Muscle layer of colon (tissue), 2 donors: ENCODE data around the gene LRMDA.

Experiments
- H3K27ac ChIP-seq: one replicate; pipeline ENCODE4 v1.7.0; 2013; ENCODE audit warnings: low read depth, mild to moderate bottlenecking, low read length, moderate library complexity
- H3K27me3 ChIP-seq, 2 donors: one replicate each; pipeline ENCODE4 v1.7.0; 2013; ENCODE audit warnings: low read length in 2 of 2, mild to moderate bottlenecking in 2 of 2; ENCODE audit not compliant: insufficient read depth in 2 of 2, control insufficient read depth in 1 of 2
- H3K36me3 ChIP-seq: one replicate; pipeline ENCODE4 v1.7.0; 2013; ENCODE audit warnings: mild to moderate bottlenecking, low read length; ENCODE audit not compliant: insufficient read depth
- H3K4me1 ChIP-seq: one replicate; pipeline ENCODE4 v1.7.0; 2013; ENCODE audit warnings: mild to moderate bottlenecking, low read length; ENCODE audit not compliant: insufficient read depth
- H3K4me3 ChIP-seq, 2 donors: one replicate each; pipeline ENCODE4 v1.7.0; 2013; ENCODE audit warnings: low read length in 2 of 2, low read depth in 1 of 2, mild to moderate bottlenecking in 1 of 2, moderate library complexity in 1 of 2
- H3K9ac ChIP-seq: one replicate; pipeline ENCODE4 v1.7.0; 2013; ENCODE audit warnings: low read length
- H3K9me3 ChIP-seq: one replicate; pipeline ENCODE4 v1.7.0; 2013; ENCODE audit warnings: mild to moderate bottlenecking, low read length
- donor health status: abdominal sarcoma.
- donor health status: Adenocarcinoma of cecum.

The LRMDA gene

GRCh38 chr10:75586814-75587213 is 155.4 kb downstream of the LRMDA start:
- Histone ChIP-seq H3K4me3 (no peak overlapping the region), H3K9me3 (peaks cover 7% of the 10 kb centered on the region), H3K4me1 (no peaks in the 10 kb centered on the region), H3K27ac (no peak overlapping the region), H3K36me3 (no peaks in the 10 kb centered on the region), H3K9ac (no peak overlapping the region), H3K27me3 (no peaks in the 10 kb centered on the region)

- no peak overlapping the region for H3K9ac ChIP-seq
- peaks cover 11% of the 10 kb centered on the region for H3K4me1 ChIP-seq
- H3K4me3 ChIP-seq: no peak overlapping the region
- no peaks in the 10 kb centered on the region for H3K9me3 ChIP-seq
- H3K27me3 ChIP-seq: no peaks in the 10 kb centered on the region
- H3K27ac ChIP-seq: no peak overlapping the region
- H3K36me3 ChIP-seq: no peaks in the 10 kb centered on the region
These were observed 156.6 kb downstream of the LRMDA start for GRCh38 chr10:75588031-75588430.

- H3K9ac ChIP-seq: no peak overlapping the region
- H3K27ac ChIP-seq: no peak overlapping the region
- no peak overlapping the region for H3K4me3 ChIP-seq
- peaks cover 12% of the 10 kb centered on the region for H3K4me1 ChIP-seq
- H3K36me3 ChIP-seq: no peaks in the 10 kb centered on the region
- H3K9me3 ChIP-seq: no peaks in the 10 kb centered on the region
- no peaks in the 10 kb centered on the region for H3K27me3 ChIP-seq
These were observed 158.7 kb downstream of the LRMDA start for GRCh38 chr10:75589895-75590654.

- H3K9me3 ChIP-seq: no peaks in the 10 kb centered on the region
- H3K4me3 ChIP-seq: peak overlapping the region in 1 of 2 donors; percentile 17
- no peak overlapping the region for H3K9ac ChIP-seq
- H3K27me3 ChIP-seq: no peaks in the 10 kb centered on the region
- H3K4me1 ChIP-seq: peaks cover 12% of the 10 kb centered on the region
- H3K36me3 ChIP-seq: no peaks in the 10 kb centered on the region
- no peak overlapping the region for H3K27ac ChIP-seq
These were observed 160.8 kb downstream of the LRMDA start for GRCh38 chr10:75592151-75592787.

- Histone ChIP-seq H3K9me3 (no peaks in the 10 kb centered on the region), H3K27ac (no peak overlapping the region), H3K4me3 (no peak overlapping the region), H3K27me3 (no peaks in the 10 kb centered on the region), H3K4me1 (peaks cover 12% of the 10 kb centered on the region), H3K9ac (no peak overlapping the region), H3K36me3 (no peaks in the 10 kb centered on the region)
These were observed 161.6 kb downstream of the LRMDA start for GRCh38 chr10:75592791-75593643.

GRCh38 chr10:75593692-75594556 is 162.5 kb downstream of the LRMDA start:
- H3K27me3 ChIP-seq: no peaks in the 10 kb centered on the region
- no peaks in the 10 kb centered on the region for H3K9me3 ChIP-seq
- H3K27ac ChIP-seq: no peak overlapping the region
- no peak overlapping the region for H3K4me3 ChIP-seq
- peaks cover 12% of the 10 kb centered on the region for H3K4me1 ChIP-seq
- no peak overlapping the region for H3K9ac ChIP-seq
- H3K36me3 ChIP-seq: no peaks in the 10 kb centered on the region

- Histone ChIP-seq H3K9ac (no peak overlapping the region), H3K4me1 (peaks cover 11% of the 10 kb centered on the region), H3K27ac (no peak overlapping the region), H3K4me3 (no peak overlapping the region), H3K27me3 (no peaks in the 10 kb centered on the region), H3K36me3 (no peaks in the 10 kb centered on the region), H3K9me3 (no peaks in the 10 kb centered on the region)
These were observed 165.7 kb downstream of the LRMDA start for GRCh38 chr10:75596930-75597620.

- no peak overlapping the region for H3K4me3 ChIP-seq
- no peaks in the 10 kb centered on the region for H3K27me3 ChIP-seq
- H3K9ac ChIP-seq: no peak overlapping the region
- peaks cover 3% of the 10 kb centered on the region for H3K4me1 ChIP-seq
- no peak overlapping the region for H3K27ac ChIP-seq
- H3K36me3 ChIP-seq: no peaks in the 10 kb centered on the region
- no peaks in the 10 kb centered on the region for H3K9me3 ChIP-seq
These were observed 166.5 kb downstream of the LRMDA start for GRCh38 chr10:75597773-75598440.

GRCh38 chr10:75598998-75599397 is 167.6 kb downstream of the LRMDA start:
- no peaks in the 10 kb centered on the region for H3K36me3 ChIP-seq
- no peaks in the 10 kb centered on the region for H3K9me3 ChIP-seq
- H3K27me3 ChIP-seq: no peaks in the 10 kb centered on the region
- no peak overlapping the region for H3K27ac ChIP-seq
- no peak overlapping the region for H3K4me3 ChIP-seq
- H3K9ac ChIP-seq: no peak overlapping the region
- H3K4me1 ChIP-seq: no peaks in the 10 kb centered on the region
